Erythroblast (primary cell): ENCODE data around the gene DNMT1.

Experiments
- GATA1 ChIP-seq: IDR thresholded peaks from 2 replicates; pipeline ENCODE4 v1.6.1; 2011; ENCODE audit warnings: low read depth, mild to moderate bottlenecking, control low read depth, low read length, moderate library complexity
- POLR2A ChIP-seq: IDR thresholded peaks from 2 replicates; pipeline ENCODE4 v1.6.1; 2011; ENCODE audit warnings: mild to moderate bottlenecking, low read length

GRCh38 chr19:10203686-10204085, 8.9 kb upstream of the DNMT1 start:
- TF ChIP-seq POLR2A (no peak), GATA1 (no peak)
